Activated naive CD4-positive, alpha-beta T cell treated with anti-CD3 and anti-CD28 coated beads for 36 hours (primary cell): ENCODE measurements around the gene EFHD1. TPM values are rescaled to one million over a fixed set of nuclear protein-coding genes. Genes with fewer than 3 reads are reported as not detected.
"Not testable (repeated sequence)": the region's sequence is repeated elsewhere in the genome, so short reads cannot be mapped to it uniquely, and the experiment has no call there.

Experiments used
- CTCF ChIA-PET: fragments of 350-600 bp; sonication (Branson Sonifier 250); formaldehyde crosslinking; loops from one replicate; lab custom pipeline; 2021; ENCODE audit warnings: antibody characterized with exemption; lab: Charles Lee
- DNase-seq: peaks from one replicate; pipeline ENCODE4 v3.0.0-alpha.2; 2020
- H3K27ac Mint-ChIP-seq: one replicate; pipeline ENCODE4 v1.8.0; 2021; ENCODE audit warnings: mild to moderate bottlenecking, mixed read lengths
- H3K27me3 Mint-ChIP-seq: one replicate; pipeline ENCODE4 v1.8.0; 2021; ENCODE audit warnings: low read depth, mixed read lengths
- H3K36me3 Mint-ChIP-seq: one replicate; pipeline ENCODE4 v1.8.0; 2021; ENCODE audit warnings: low read depth, mixed read lengths
- H3K4me1 Mint-ChIP-seq: one replicate; pipeline ENCODE4 v1.8.0; 2021; ENCODE audit warnings: low read depth, mixed read lengths
- H3K4me3 Mint-ChIP-seq: one replicate; pipeline ENCODE4 v1.8.0; 2021; ENCODE audit warnings: mild to moderate bottlenecking, moderate library complexity, mixed read lengths
- H3K9me3 Mint-ChIP-seq: one replicate; pipeline ENCODE4 v1.8.0; 2021; ENCODE audit warnings: mixed read lengths
- intact Hi-C: fragments of 100-400 bp; cut with micrococcal nuclease; formaldehyde crosslinking; loops from one replicate; pipeline ENCODE4 v1.15.1; 2023
- total RNA-seq, 2 experiments: library from RNA; stranded (reverse); gene quantifications; one replicate each; pipeline ENCODE4 v1.2.3, GENCODE V29; 2021

The EFHD1 gene
- total RNA-seq, 2 experiments from 2014 or later: 1.3 to 2.0 TPM

DNA sequence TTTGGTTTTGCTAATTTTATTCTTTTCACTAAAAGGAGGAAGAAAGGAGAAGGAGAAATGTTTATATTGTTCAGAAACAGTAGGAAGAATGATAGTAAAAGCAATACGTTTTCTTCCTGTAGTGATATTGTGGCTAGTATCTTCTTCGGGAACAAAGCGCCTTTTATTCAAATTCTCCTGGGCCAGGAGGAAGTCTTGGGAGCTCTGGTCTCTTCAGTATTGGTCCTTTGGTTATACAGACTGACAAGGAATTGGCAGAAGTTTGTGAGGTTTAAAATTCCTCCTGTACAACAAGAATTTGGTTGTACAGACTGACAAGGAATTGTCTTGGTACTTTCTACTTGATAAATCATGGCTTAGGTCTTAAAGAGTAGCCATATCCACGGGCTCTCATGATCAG, 73.7 kb downstream of the EFHD1 start:
- no peak overlapping the region for H3K4me3 Mint-ChIP-seq
- H3K36me3 Mint-ChIP-seq: peaks cover 32% of the 10 kb centered on the region
- H3K4me1 Mint-ChIP-seq: peaks cover 10% of the 10 kb centered on the region
- intact Hi-C loops: no loop called here
- DNase-seq: no peak
- H3K9me3 Mint-ChIP-seq: no peaks in the 10 kb centered on the region
- CTCF ChIA-PET: no interaction called here
- no peak overlapping the region for H3K27ac Mint-ChIP-seq
- no peaks in the 10 kb centered on the region for H3K27me3 Mint-ChIP-seq

DNA sequence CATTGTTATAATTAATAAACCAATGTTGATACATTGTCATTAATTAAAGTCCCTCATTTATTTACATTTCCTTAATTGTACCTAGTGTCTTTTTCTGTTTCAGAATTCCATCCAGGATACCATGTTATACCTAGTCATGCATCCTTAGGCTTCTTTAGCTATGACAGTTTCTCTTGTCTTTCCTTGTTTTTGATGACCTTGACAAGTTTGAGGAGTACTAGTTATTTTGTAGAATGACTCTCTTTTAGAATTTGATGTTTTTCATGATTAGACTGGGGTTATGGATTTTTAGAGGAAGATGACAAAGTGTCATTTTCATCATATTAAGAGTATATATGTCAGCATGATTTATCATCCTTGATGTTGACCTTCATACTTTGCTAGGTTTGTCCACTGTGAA, 80.1 kb downstream of the EFHD1 start:
- no peak overlapping the region for H3K27ac Mint-ChIP-seq
- H3K4me1 Mint-ChIP-seq: peaks cover 25% of the 10 kb centered on the region
- CTCF ChIA-PET: no interaction called here
- intact Hi-C loops: no loop called here
- H3K4me3 Mint-ChIP-seq: no peak overlapping the region
- H3K27me3 Mint-ChIP-seq: no peaks in the 10 kb centered on the region
- H3K9me3 Mint-ChIP-seq: no peaks in the 10 kb centered on the region
- no peak for DNase-seq
- peaks cover 31% of the 10 kb centered on the region for H3K36me3 Mint-ChIP-seq

DNA sequence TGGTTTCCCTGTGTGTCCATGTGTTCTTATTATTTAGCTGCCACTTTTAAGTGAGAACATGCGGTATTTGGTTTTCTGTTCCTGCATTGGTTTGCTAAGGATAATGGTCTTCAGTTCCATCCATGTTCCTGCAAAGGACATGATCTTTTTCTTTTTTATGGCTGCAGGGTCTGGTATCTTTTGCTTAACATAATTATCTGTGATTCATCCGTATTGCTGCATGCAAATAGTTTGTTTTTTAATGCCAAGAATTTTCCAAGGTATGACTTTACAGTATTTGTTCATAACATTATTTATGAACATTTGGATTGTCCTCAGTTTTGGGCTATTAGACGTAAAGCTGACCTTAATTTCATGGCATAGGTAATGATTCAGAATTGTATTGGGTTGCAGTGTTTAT, 81.6 kb downstream of the EFHD1 start:
- Mint-ChIP-seq H3K4me3 (no peak overlapping the region), H3K27ac (no peak overlapping the region), H3K4me1 (peaks cover 27% of the 10 kb centered on the region), H3K9me3 (peaks cover 2% of the 10 kb centered on the region), H3K36me3 (peaks cover 44% of the 10 kb centered on the region), H3K27me3 (no peaks in the 10 kb centered on the region)
- intact Hi-C loops: no loop called here
- DNase-seq: no peak
- CTCF ChIA-PET: no interaction called here

DNA sequence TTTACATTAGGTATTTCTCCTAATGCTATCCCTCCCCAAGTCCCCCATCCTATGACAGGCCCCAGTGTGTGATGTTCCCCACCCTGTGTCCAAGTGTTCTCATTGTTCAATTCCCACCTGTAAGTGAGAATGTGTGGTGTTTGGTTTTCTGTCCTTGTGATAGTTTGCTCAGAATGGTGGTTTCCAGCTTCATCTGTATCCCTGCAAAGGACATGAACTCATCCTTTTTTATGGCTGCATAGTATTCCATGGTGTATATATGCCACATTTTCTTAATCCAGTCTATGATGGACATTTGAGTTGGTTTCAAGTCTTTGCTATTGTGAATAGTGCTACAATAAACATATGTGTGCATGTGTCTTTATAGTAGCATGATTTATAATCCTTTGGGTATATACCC, 86.7 kb downstream of the EFHD1 start:
- CTCF ChIA-PET, intact Hi-C loops, DNase-seq, H3K27me3 Mint-ChIP-seq, H3K4me3 Mint-ChIP-seq, H3K27ac Mint-ChIP-seq, H3K9me3 Mint-ChIP-seq: not testable (repeated sequence)
- Mint-ChIP-seq H3K4me1 (peaks cover 36% of the 10 kb centered on the region), H3K36me3 (peaks cover 48% of the 10 kb centered on the region)

DNA sequence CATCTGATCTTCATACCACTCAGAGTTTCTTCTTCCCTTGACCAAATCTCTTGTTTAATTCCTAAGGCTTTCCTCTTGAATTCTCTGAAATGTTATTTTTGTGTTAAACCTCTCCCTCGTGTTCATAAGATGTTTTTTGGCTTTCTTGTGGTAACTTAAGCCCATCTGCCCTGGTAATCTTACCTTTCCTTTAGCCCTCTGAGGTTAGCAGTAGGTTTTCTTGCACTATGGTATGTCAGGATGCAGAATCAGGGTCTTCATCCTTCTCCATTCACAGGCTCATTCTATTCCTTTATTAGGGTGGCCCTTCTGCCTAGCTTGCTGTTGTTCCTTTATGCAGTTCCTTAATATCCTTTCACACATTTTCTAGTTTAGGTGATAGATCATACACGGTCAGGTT, 87.9 kb downstream of the EFHD1 start:
- no peak for DNase-seq
- Mint-ChIP-seq H3K4me1 (peaks cover 27% of the 10 kb centered on the region), H3K27ac (no peak overlapping the region), H3K27me3 (no peaks in the 10 kb centered on the region), H3K9me3 (peaks cover 4% of the 10 kb centered on the region), H3K36me3 (peaks cover 49% of the 10 kb centered on the region), H3K4me3 (no peak overlapping the region)
- intact Hi-C loops: no loop called here
- CTCF ChIA-PET: no interaction called here

DNA sequence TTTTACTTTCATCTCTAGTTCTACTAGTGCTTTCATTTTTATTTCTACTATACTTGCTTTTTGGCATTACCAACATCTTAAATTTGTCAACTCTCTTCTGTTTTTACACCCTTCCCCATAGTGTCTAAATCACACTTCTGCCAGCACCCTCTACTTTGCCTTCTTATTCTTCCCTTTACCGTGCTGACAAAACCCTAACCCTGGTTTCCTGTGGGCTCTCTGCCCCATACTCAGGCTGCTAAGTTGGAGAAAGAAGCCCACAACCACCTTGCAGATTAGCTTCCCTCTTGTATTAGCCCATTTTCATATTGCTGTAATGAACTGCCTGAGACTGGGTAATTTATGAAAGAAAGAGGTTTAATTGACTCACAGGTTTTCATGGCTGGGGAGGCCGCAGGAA, 88.5 kb downstream of the EFHD1 start:
- H3K27me3 Mint-ChIP-seq: no peaks in the 10 kb centered on the region
- peaks cover 24% of the 10 kb centered on the region for H3K4me1 Mint-ChIP-seq
- H3K9me3 Mint-ChIP-seq: peaks cover 4% of the 10 kb centered on the region
- no peak overlapping the region for H3K27ac Mint-ChIP-seq
- DNase-seq: no peak
- H3K4me3 Mint-ChIP-seq: no peak overlapping the region
- intact Hi-C loops: no loop called here
- H3K36me3 Mint-ChIP-seq: peaks cover 46% of the 10 kb centered on the region
- CTCF ChIA-PET: interaction anchor here (0.6 kb wide), 1 partner anchor 39 kb away, joined by 3 read pairs; no protein-coding TSS in a partner anchor

DNA sequence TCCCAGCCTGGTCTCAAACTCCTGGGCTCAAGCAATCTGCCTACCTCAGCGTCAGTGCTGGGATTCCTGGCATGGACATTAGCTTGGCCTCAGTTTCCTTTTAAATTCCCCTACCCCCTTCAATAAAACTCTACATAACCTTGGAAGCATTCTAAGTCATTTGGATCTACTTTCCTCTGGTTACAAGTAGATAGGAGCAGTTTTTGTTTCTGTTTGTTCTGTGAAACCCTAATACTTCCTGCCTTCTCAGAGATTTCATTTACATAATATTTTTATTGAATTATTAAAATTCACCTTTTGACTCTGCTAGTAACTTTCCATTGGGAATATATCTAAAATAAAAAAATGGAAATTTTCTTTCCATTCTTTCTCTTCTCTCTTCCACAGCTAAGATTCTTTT, 89.6 kb downstream of the EFHD1 start:
- Mint-ChIP-seq H3K27ac (no peak overlapping the region), H3K9me3 (peaks cover 4% of the 10 kb centered on the region), H3K4me1 (peaks cover 24% of the 10 kb centered on the region), H3K4me3 (no peak overlapping the region), H3K36me3 (peaks cover 39% of the 10 kb centered on the region), H3K27me3 (no peaks in the 10 kb centered on the region)
- intact Hi-C loops: no loop called here
- no peak for DNase-seq
- CTCF ChIA-PET: no interaction called here

DNA sequence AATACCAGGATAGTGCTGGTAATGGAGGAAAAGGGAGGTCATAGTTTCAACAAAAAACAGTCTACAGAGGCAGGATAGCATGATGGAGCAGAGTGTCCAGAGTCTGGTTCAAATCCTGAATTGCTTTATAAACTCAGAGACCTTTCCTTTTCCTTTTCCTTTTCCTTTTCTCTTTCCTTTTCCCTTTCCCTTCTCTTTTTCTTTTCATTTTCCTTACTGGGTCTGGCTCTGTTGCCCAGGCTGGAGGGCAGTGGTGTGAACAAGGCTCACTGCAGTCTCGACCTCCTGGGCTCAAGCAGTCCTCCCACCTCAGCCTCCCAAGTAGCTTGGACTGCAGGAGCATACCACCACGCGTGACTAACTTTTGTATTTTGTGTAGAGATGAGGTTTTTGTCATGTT, 95.4 kb downstream of the EFHD1 start:
- Mint-ChIP-seq H3K27me3 (no peaks in the 10 kb centered on the region), H3K4me1 (peaks cover 2% of the 10 kb centered on the region), H3K9me3 (no peaks in the 10 kb centered on the region), H3K36me3 (peaks cover 13% of the 10 kb centered on the region), H3K27ac (peak overlapping the region; percentile 33), H3K4me3 (no peak overlapping the region)
- CTCF ChIA-PET: no interaction called here
- intact Hi-C loops: no loop called here
- no peak for DNase-seq

DNA sequence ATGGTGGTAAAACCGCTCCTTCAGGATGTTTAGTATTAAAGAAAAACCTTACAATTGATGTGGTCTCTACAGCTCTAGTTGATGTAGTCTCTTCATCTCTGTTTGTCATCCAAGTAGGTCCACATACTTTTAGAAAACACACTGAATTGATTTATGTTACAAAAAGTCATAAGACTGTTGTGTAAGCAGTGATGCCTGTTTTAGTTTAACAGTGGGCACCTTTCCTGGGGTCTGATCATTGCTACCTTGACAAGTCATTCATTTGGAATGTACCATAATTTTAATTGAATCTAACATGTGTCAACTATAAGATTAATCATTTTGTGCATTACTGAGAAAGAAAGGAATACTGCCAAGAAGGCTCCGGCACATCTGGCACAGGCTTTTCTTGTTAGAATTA, 98.1 kb downstream of the EFHD1 start:
- H3K27ac Mint-ChIP-seq: no peak overlapping the region
- H3K36me3 Mint-ChIP-seq: peaks cover 4% of the 10 kb centered on the region
- H3K4me1 Mint-ChIP-seq: no peaks in the 10 kb centered on the region
- CTCF ChIA-PET: no interaction called here
- no peak for DNase-seq
- H3K27me3 Mint-ChIP-seq: no peaks in the 10 kb centered on the region
- intact Hi-C loops: no loop called here
- no peaks in the 10 kb centered on the region for H3K9me3 Mint-ChIP-seq
- H3K4me3 Mint-ChIP-seq: no peak overlapping the region

Other genes starting within 250 kb of the EFHD1 start
- not detected for gene ALPG, start 226.8 kb upstream of the EFHD1 start, total RNA-seq
- not detected for gene ALPI, start 177.5 kb upstream of the EFHD1 start, total RNA-seq
- under 1 TPM in 1 of 2 experiments, not detected in 1; 0.12 TPM for gene ECEL1, start 145.8 kb upstream of the EFHD1 start, total RNA-seq
- gene PRSS56, start 113.2 kb upstream of the EFHD1 start, total RNA-seq: not detected
- gene CHRND, start 107.4 kb upstream of the EFHD1 start, total RNA-seq: not detected
- gene CHRNG, start 93.9 kb upstream of the EFHD1 start, total RNA-seq: not detected
- gene TIGD1, start 83.0 kb upstream of the EFHD1 start, total RNA-seq: 1 to 10 TPM; 7.7 to 8.3 TPM
- 10 to 100 TPM; 46.6 to 54.1 TPM for gene EIF4E2, start 82.9 kb upstream of the EFHD1 start, total RNA-seq
- 10 to 100 TPM; 49.7 to 52.8 TPM for gene GIGYF2, start 63.7 kb downstream of the EFHD1 start, total RNA-seq
- gene KCNJ13, start 143.0 kb downstream of the EFHD1 start, total RNA-seq: not detected
- gene SNORC, start 236.7 kb downstream of the EFHD1 start, total RNA-seq: 1 to 10 TPM in 1 of 2 experiments, under 1 TPM in 1; 0.72 to 1.1 TPM